GM12878 (cell line): ENCODE data around the gene SSH2. TPM values are rescaled to one million over a fixed set of nuclear protein-coding genes. Genes with fewer than 3 reads are reported as not detected.

Experiments used
- CBFB ChIP-seq: IDR thresholded peaks from 2 replicates; pipeline ENCODE4 v1.6.1; 2016; ENCODE audit warnings: antibody characterized with exemption, low read depth
- ESRRA ChIP-seq: IDR thresholded peaks from 2 replicates; pipeline ENCODE4 v1.6.1; 2012; ENCODE audit warnings: mild to moderate bottlenecking, low read length, improper control_type of control experiment
- IKZF2 ChIP-seq, 2 experiments: fragments of 450-650 bp; IDR thresholded peaks; 2 replicates each; pipeline ENCODE4 v1.6.1; 2017; ENCODE audit warnings: mild to moderate bottlenecking in 2 of 2, moderate library complexity in 2 of 2
- MYC ChIP-seq: IDR thresholded peaks from 2 replicates; pipeline ENCODE4 v1.6.1; 2011; ENCODE audit warnings: mild to moderate bottlenecking, low read length, moderate library complexity, inconsistent platforms; ENCODE audit not compliant: insufficient read depth, insufficient replicate concordance, insufficient read length, severe bottlenecking
- POLR2A ChIP-seq: IDR thresholded peaks from 2 replicates; pipeline ENCODE4 v1.6.1; 2011; ENCODE audit warnings: low read depth, mild to moderate bottlenecking, low read length
- RB1 ChIP-seq: fragments of 450-650 bp; formaldehyde crosslinking; IDR thresholded peaks from 2 replicates; pipeline ENCODE4 v1.6.1; 2017; ENCODE audit warnings: mild to moderate bottlenecking, borderline replicate concordance
- SMC3 ChIP-seq: IDR thresholded peaks from 2 replicates; pipeline ENCODE4 v1.6.1; 2011; ENCODE audit warnings: low read length, improper control_type of control experiment, borderline replicate concordance
- SP1 ChIP-seq: IDR thresholded peaks from one replicate; pipeline ENCODE4 v1.6.1; 2011; ENCODE audit warnings: low read depth, low read length
- TBL1XR1 ChIP-seq: IDR thresholded peaks from 2 replicates; pipeline ENCODE4 v1.6.1; 2012; ENCODE audit warnings: low read depth, low read length, improper control_type of control experiment
- ZNF384 ChIP-seq: IDR thresholded peaks from 2 replicates; pipeline ENCODE4 v1.6.1; 2012; ENCODE audit warnings: low read depth, mild to moderate bottlenecking, low read length, improper control_type of control experiment, borderline replicate concordance
- polyA plus RNA-seq, 11 experiments: library from polyadenylated mRNA; depleted of rRNA in 4 of 11; unstranded in 6 of 11; stranded (reverse) in 5 of 11; fragments of >200 nt; fragmentation: Nextera tagmentation in 4 of 11; fragmentation: Illumina TruSeq in 1 of 11; extraction: Ambion mirVana in 4 of 11; extraction: Trizol in 1 of 11; gene quantifications; 1 replicate in 1 of 11; 2 replicates in 10 of 11; pipeline versions ENCODE4 v1.2.1 to v1.2.3, GENCODE V29; 2011 to 2016; ENCODE audit warnings: inconsistent platforms in 2 of 11, missing spikeins in 2 of 11, low read depth in 1 of 11
- total RNA-seq, 4 experiments: library from RNA; depleted of rRNA in 3 of 4; stranded (reverse); fragments of >200 nt in 3 of 4; fragmentation: Illumina TruSeq in 1 of 4; extraction: Trizol in 1 of 4; gene quantifications; 2 replicates each; pipeline versions ENCODE4 v1.2.1 to v1.2.3, GENCODE V29; 2013 to 2021
- TF ChIP-seq, protein P1 (sequence below): fragments of 450-650 bp; IDR thresholded peaks from 2 replicates; pipeline ENCODE4 v1.6.1; 2018; ENCODE audit warnings: borderline replicate concordance, mild to moderate bottlenecking; ENCODE audit not compliant: partially characterized antibody
- TF ChIP-seq, protein P2 (sequence below): fragments of 450-650 bp; IDR thresholded peaks from 2 replicates; pipeline ENCODE4 v1.6.1; 2017; ENCODE audit warnings: mild to moderate bottlenecking, moderate library complexity

SSH2 gene
- total and polyA plus RNA-seq, 10 of the 15 experiments (the other 5 are each of a cell fraction or from before 2014, with no cell fraction given), result 9.3 to 65.9 (median 34.0) TPM

DNA sequence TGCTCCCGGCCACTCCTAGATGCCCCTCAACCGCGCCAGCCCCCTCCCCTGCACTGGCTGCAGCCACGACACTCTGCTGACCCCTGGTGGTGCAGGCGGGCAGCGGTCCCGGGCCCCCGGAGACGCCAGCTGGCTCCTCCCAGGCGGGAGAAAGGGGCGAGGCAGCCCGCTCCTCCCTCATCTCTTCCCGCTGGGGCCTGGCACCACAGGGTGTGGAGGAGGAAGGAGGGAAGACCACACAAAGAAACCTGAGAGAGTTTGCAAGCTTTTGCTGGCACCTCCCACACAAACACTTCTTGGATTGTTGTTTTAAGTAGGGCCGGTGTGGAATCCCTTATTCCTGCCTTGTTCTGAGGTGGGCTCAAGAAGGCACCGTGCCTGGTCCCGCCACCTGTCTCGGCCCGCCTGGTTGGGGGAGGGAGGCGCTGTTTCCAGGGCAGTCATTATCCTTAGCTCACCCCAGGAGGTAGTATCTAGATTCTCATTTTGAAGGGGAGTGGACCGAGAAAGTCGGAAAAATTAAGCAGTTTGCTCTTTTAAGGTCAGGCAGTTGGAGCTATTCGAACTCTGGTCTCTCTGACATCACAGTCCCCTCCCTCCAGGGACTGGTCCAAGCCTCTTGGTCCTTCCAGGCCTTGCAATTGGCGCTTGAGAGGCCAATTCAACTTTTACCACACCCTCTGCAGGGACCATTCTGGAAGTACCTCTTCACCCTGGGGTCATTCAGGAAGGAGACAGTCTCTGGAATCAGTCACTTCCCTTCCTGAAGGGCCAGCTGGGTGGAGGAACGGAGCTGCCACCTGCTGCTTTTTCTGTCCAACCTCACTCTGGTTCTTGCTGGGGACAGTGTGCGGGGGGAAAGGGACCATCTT lies 338.1 kb downstream of the SSH2 start (continued):
- TF ChIP-seq, protein P1, sequence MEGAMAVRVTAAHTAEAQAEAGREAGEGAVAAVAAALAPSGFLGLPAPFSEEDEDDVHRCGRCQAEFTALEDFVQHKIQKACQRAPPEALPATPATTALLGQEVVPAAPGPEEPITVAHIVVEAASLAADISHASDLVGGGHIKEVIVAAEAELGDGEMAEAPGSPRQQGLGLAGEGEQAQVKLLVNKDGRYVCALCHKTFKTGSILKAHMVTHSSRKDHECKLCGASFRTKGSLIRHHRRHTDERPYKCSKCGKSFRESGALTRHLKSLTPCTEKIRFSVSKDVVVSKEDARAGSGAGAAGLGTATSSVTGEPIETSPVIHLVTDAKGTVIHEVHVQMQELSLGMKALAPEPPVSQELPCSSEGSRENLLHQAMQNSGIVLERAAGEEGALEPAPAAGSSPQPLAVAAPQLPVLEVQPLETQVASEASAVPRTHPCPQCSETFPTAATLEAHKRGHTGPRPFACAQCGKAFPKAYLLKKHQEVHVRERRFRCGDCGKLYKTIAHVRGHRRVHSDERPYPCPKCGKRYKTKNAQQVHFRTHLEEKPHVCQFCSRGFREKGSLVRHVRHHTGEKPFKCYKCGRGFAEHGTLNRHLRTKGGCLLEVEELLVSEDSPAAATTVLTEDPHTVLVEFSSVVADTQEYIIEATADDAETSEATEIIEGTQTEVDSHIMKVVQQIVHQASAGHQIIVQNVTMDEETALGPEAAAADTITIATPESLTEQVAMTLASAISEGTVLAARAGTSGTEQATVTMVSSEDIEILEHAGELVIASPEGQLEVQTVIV, result no peak
- TF ChIP-seq, protein P2, sequence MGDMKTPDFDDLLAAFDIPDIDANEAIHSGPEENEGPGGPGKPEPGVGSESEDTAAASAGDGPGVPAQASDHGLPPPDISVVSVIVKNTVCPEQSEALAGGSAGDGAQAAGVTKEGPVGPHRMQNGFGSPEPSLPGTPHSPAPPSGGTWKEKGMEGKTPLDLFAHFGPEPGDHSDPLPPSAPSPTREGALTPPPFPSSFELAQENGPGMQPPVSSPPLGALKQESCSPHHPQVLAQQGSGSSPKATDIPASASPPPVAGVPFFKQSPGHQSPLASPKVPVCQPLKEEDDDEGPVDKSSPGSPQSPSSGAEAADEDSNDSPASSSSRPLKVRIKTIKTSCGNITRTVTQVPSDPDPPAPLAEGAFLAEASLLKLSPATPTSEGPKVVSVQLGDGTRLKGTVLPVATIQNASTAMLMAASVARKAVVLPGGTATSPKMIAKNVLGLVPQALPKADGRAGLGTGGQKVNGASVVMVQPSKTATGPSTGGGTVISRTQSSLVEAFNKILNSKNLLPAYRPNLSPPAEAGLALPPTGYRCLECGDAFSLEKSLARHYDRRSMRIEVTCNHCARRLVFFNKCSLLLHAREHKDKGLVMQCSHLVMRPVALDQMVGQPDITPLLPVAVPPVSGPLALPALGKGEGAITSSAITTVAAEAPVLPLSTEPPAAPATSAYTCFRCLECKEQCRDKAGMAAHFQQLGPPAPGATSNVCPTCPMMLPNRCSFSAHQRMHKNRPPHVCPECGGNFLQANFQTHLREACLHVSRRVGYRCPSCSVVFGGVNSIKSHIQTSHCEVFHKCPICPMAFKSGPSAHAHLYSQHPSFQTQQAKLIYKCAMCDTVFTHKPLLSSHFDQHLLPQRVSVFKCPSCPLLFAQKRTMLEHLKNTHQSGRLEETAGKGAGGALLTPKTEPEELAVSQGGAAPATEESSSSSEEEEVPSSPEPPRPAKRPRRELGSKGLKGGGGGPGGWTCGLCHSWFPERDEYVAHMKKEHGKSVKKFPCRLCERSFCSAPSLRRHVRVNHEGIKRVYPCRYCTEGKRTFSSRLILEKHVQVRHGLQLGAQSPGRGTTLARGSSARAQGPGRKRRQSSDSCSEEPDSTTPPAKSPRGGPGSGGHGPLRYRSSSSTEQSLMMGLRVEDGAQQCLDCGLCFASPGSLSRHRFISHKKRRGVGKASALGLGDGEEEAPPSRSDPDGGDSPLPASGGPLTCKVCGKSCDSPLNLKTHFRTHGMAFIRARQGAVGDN, result no peak
- TF ChIP-seq POLR2A (peak; percentile 4; the same call in 1 of the 2 replicates), ESRRA (no peak), SMC3 (peak; percentile 73; the same call in 1 of the 2 replicates), TBL1XR1 (no peak), MYC (no peak), CBFB (no peak), IKZF2 (IDR thresholded peaks at IDR 0.05) (0 out of 4 replicates have a peak, but pooled peaks of 1 of the 2 experiments have one; percentile 17), ZNF384 (no peak), SP1 (peak; percentile 34), RB1 (peak; percentile 81; the same call in 1 of the 2 replicates)
